RCC 7860 (cell line): ENCODE results near the gene TSPAN18.
A peak's percentile ranks its signal among the peaks of the same experiment; 100 is the strongest.

Experiments
- DNase-seq: peaks from one replicate; pipeline ENCODE4 v3.0.0-alpha.2; 2015; ENCODE audit warnings: low spot score
- FAIRE-seq: peaks from 2 replicates; lab custom pipeline; 2012; peaks lifted over from hg19 to GRCh38; lab: Jason Lieb, UNC

Gene TSPAN18

GRCh38 chr11:44930588-44931302 lies 204.0 kb downstream of the TSPAN18 start:
- DNase-seq (no peak), FAIRE-seq (no peak)

GRCh38 chr11:44931466-44931865 lies 204.7 kb downstream of the TSPAN18 start:
- FAIRE-seq: no peak
- DNase-seq: no peak

GRCh38 chr11:44934110-44934509 lies 207.3 kb downstream of the TSPAN18 start:
- no peak for FAIRE-seq

GRCh38 chr11:44934735-44935250 lies 208.0 kb downstream of the TSPAN18 start:
- FAIRE-seq (no peak), DNase-seq (no peak)

More at GRCh38 chr11:44934110-44934509, 207.3 kb downstream of the TSPAN18 start:
- DNase-seq: no peak

- FAIRE-seq: no peak
Measured at GRCh38 chr11:44936525-44936924, 209.8 kb downstream of the TSPAN18 start.

GRCh38 chr11:44936951-44937543 lies 210.3 kb downstream of the TSPAN18 start:
- no peak for DNase-seq
- no peak for FAIRE-seq

More at GRCh38 chr11:44936525-44936924, 209.8 kb downstream of the TSPAN18 start:
- DNase-seq: peak; percentile 39

GRCh38 chr11:44938066-44938691 lies 211.4 kb downstream of the TSPAN18 start:
- FAIRE-seq (no peak), DNase-seq (no peak)

- DNase-seq: no peak
- FAIRE-seq: no peak
Measured at GRCh38 chr11:44939673-44940395, 213.1 kb downstream of the TSPAN18 start.

- FAIRE-seq: no peak
- DNase-seq: no peak
Measured at GRCh38 chr11:44940404-44940803, 213.6 kb downstream of the TSPAN18 start.

- DNase-seq: no peak
- no peak for FAIRE-seq
Measured at GRCh38 chr11:44940835-44941234, 214.1 kb downstream of the TSPAN18 start.

GRCh38 chr11:44941259-44942021 lies 214.7 kb downstream of the TSPAN18 start:
- FAIRE-seq: no peak
- DNase-seq: no peak

- FAIRE-seq: no peak
Measured at GRCh38 chr11:44942029-44942955, 215.5 kb downstream of the TSPAN18 start.

GRCh38 chr11:44943118-44943517 lies 216.4 kb downstream of the TSPAN18 start:
- FAIRE-seq (no peak), DNase-seq (no peak)

More at GRCh38 chr11:44942029-44942955, 215.5 kb downstream of the TSPAN18 start:
- DNase-seq: no peak

- DNase-seq: no peak
- FAIRE-seq: no peak
Measured at GRCh38 chr11:44943696-44944095, 216.9 kb downstream of the TSPAN18 start.

GRCh38 chr11:44944181-44944852 lies 217.6 kb downstream of the TSPAN18 start:
- no peak for FAIRE-seq
- no peak for DNase-seq

GRCh38 chr11:44944853-44945235 lies 218.1 kb downstream of the TSPAN18 start:
- no peak for DNase-seq
- no peak for FAIRE-seq

GRCh38 chr11:44945666-44946065 lies 218.9 kb downstream of the TSPAN18 start:
- no peak for FAIRE-seq
- DNase-seq: no peak

- FAIRE-seq: no peak
- no peak for DNase-seq
Measured at GRCh38 chr11:44946263-44946662, 219.5 kb downstream of the TSPAN18 start.

- DNase-seq (no peak), FAIRE-seq (no peak)
Measured at GRCh38 chr11:44947114-44947513, 220.4 kb downstream of the TSPAN18 start.
